ENCODE measurements around the gene LMAN2.

- TF ChIP-seq CTCF (IDR thresholded peaks at IDR 0.05) = no peak
- TF ChIP-seq SMC3 (IDR thresholded peaks at IDR 0.05) = no peak
- no peak for TF ChIP-seq KDM5A (IDR thresholded peaks at IDR 0.05)
- TF ChIP-seq RAD21 (conservative IDR thresholded peaks at IDR 0.05 in 1 of 2, IDR thresholded peaks at IDR 0.05 in 1 of 2) = no peak
- no peak for TF ChIP-seq POLR2A (IDR thresholded peaks at IDR 0.05; ENCODE audit: low read length)
- TF ChIP-seq MYC (IDR thresholded peaks at IDR 0.05; ENCODE audit: borderline replicate concordance, low read length) = no peak
- no peak for TF ChIP-seq REST (IDR thresholded peaks at IDR 0.05)
- no peak for TF ChIP-seq HMGXB4 (CRISPR knock-in tag; IDR thresholded peaks at IDR 0.05; ENCODE audit: borderline replicate concordance)
- TF ChIP-seq ESRRA (IDR thresholded peaks at IDR 0.05; ENCODE audit: borderline replicate concordance, low read length) = no peak
- no peak for TF ChIP-seq RNF2 (IDR thresholded peaks at IDR 0.05; ENCODE audit: borderline replicate concordance, low read depth)
- no peak for TF ChIP-seq MAX (IDR thresholded peaks at IDR 0.05)
- no peak for TF ChIP-seq EP300 (IDR thresholded peaks at IDR 0.05)
- no peak for TF ChIP-seq RCOR1 (IDR thresholded peaks at IDR 0.05; ENCODE audit: low read depth, low read length)
Observed at GRCh38 chr5:177330991-177331842, 20.3 kb downstream of the LMAN2 start.
